ENCODE data around the gene HMGXB4. TPM values are rescaled to one million over a fixed set of nuclear protein-coding genes. Genes with fewer than 3 reads are reported as not detected.

The HMGXB4 gene
- total and polyA plus RNA-seq, 2 of the 4 experiments (the other 2 are of a cell fraction) = 11.8 to 18.5 TPM

GRCh38 chr22:35253946-35254345 is 3.3 kb upstream of the HMGXB4 start:
- H3K4me1 ChIP-seq (ENCODE audit: control insufficient read depth, insufficient read depth, low read length) = no peaks in the 10 kb centered on the region
- no peak overlapping the region for H2BK5ac ChIP-seq (ENCODE audit: low read depth, low read length, poor library complexity, severe bottlenecking)
- H2AFZ ChIP-seq (replicated peaks; ENCODE audit: low read length, poor library complexity) = no peak overlapping the region
- peaks cover 2% of the 10 kb centered on the region for H3K27me3 ChIP-seq (ENCODE audit: control insufficient read depth, insufficient read depth, low read length)
- CTCF ChIA-PET = no interaction called here
- dilution Hi-C loops (cut with HindIII; ENCODE audit: low sequenced_read_pairs, unreplicated experiment) = no loop called here
- no peak overlapping the region for H4K91ac ChIP-seq (ENCODE audit: insufficient read depth, low read depth, low read length)
- WGBS, 2 experiments (ENCODE audit: extremely low coverage in 2 of 2, insufficient read length in 1 of 2) = no CpG with 5 or more reads among the region's 2 CpGs
- H2BK15ac ChIP-seq (ENCODE audit: low read depth, low read length) = no peak overlapping the region
- H4K8ac ChIP-seq (ENCODE audit: low read depth in 2 of 2, low read length in 2 of 2) = no peak overlapping the region
- no peak overlapping the region for H3K4me3 ChIP-seq (ENCODE audit: insufficient read depth, low read depth, low read length)
- no peaks in the 10 kb centered on the region for H3K36me3 ChIP-seq (ENCODE audit: control insufficient read depth, insufficient read depth, low read length)
- no peak overlapping the region for H3K23ac ChIP-seq (ENCODE audit: low read depth, low read length)
- H3K9ac ChIP-seq (ENCODE audit: low read depth, low read length) = no peak overlapping the region
- H3K4me2 ChIP-seq (ENCODE audit: low read depth, low read length) = no peak overlapping the region
- no peak overlapping the region for H3K14ac ChIP-seq (replicated peaks; ENCODE audit: low read depth, low read length)
- POLR2A ChIA-PET (ENCODE audit: unreplicated experiment) = no interaction called here
- no peak overlapping the region for H2AK5ac ChIP-seq (ENCODE audit: low read depth, low read length)
- H4K20me1 ChIP-seq (ENCODE audit: insufficient read depth, low read length) = peaks cover 5% of the 10 kb centered on the region; the same call in 1 of the 2 replicates
- intact Hi-C loops (cut with micrococcal nuclease) = no loop called here
- H3K9me1 ChIP-seq (ENCODE audit: insufficient read depth, low read length) = no peaks in the 10 kb centered on the region
- H4K5ac ChIP-seq (ENCODE audit: low read depth, low read length) = no peak overlapping the region
- H2BK120ac ChIP-seq (ENCODE audit: low read depth, low read length) = no peak overlapping the region
- no peak overlapping the region for H3K56ac ChIP-seq (ENCODE audit: extremely low read depth, insufficient read depth, low read length)
- no peak overlapping the region for H3K4ac ChIP-seq (ENCODE audit: low read depth, low read length)
- in situ Hi-C loops (cut with MboI; ENCODE audit: low sequenced_read_pairs) = no loop called here
- no TSS peak for BruUV-seq (replicated peaks)
- H2BK20ac ChIP-seq (ENCODE audit: low read depth, low read length) = no peak overlapping the region
- no peak overlapping the region for H2AK9ac ChIP-seq (replicated peaks; ENCODE audit: low read depth, low read length, poor library complexity)
- no peak overlapping the region for H3K18ac ChIP-seq (ENCODE audit: low read depth, low read length)
- H3K79me1 ChIP-seq (ENCODE audit: low read depth in 1 of 2, low read length in 2 of 2) = peaks cover 10 to 14% of the 10 kb centered on the region in 2 experiments; a peak in 3 of 4 replicates
- no peak overlapping the region for H3K27ac ChIP-seq (ENCODE audit: insufficient read depth, low read length)
- DNase-seq (no peak), ATAC-seq (ENCODE audit: low read depth) (no peak)
- no peaks in the 10 kb centered on the region for H3K9me3 ChIP-seq (ENCODE audit: control insufficient read depth, insufficient read depth, low read length)
- TF ChIP-seq SMC3 (IDR thresholded peaks at IDR 0.05; ENCODE audit: low read depth, low read length) = no peak
- TF ChIP-seq MAFK (IDR thresholded peaks at IDR 0.05; ENCODE audit: low read depth, low read length) = no peak
- TF ChIP-seq MXI1 (IDR thresholded peaks at IDR 0.05; ENCODE audit: borderline replicate concordance, low read depth, low read length) = no peak
- no peak for TF ChIP-seq USF2 (IDR thresholded peaks at IDR 0.05; ENCODE audit: low read depth, low read length)
- no peak for TF ChIP-seq RFX5 (IDR thresholded peaks at IDR 0.05; ENCODE audit: low read depth, low read length)
- TF ChIP-seq MAZ (IDR thresholded peaks at IDR 0.05; ENCODE audit: borderline replicate concordance, low read depth, low read length) = no peak
- TF ChIP-seq CEBPB (IDR thresholded peaks at IDR 0.05; ENCODE audit: low read depth, low read length) = no peak
- TF ChIP-seq CHD1 (IDR thresholded peaks at IDR 0.05; ENCODE audit: low read depth, low read length) = no peak
- no peak for TF ChIP-seq RAD21 (IDR thresholded peaks at IDR 0.05; ENCODE audit: low read length)
- no peak for TF ChIP-seq NFE2L2 (IDR thresholded peaks at IDR 0.05; ENCODE audit: low read depth, low read length)
- TF ChIP-seq FOS (IDR thresholded peaks at IDR 0.05; ENCODE audit: low read depth, low read length) = no peak
- no peak for TF ChIP-seq RCOR1 (IDR thresholded peaks at IDR 0.05; ENCODE audit: insufficient replicate concordance, low read length)
- TF ChIP-seq ELK1 (IDR thresholded peaks at IDR 0.05; ENCODE audit: borderline replicate concordance, low read depth, low read length) = no peak
- no peak for TF ChIP-seq POLR2A (IDR thresholded peaks at IDR 0.05; ENCODE audit: low read depth, low read length)
- TF ChIP-seq BHLHE40 (IDR thresholded peaks at IDR 0.05; ENCODE audit: low read depth, low read length) = no peak
- TF ChIP-seq CTCF (conservative IDR thresholded peaks at IDR 0.05; ENCODE audit: low read depth, low read length) = no peak

All from IMR-90 (cell line).